Measurements from ENCODE around the gene PTPDC1. TPM values are rescaled to one million over a fixed set of nuclear protein-coding genes. Genes with fewer than 3 reads are reported as not detected.

PTPDC1 gene
- total RNA-seq, 4 donors from 2014 or later: 7.6 to 19.9 (median 12.0) TPM

DNA sequence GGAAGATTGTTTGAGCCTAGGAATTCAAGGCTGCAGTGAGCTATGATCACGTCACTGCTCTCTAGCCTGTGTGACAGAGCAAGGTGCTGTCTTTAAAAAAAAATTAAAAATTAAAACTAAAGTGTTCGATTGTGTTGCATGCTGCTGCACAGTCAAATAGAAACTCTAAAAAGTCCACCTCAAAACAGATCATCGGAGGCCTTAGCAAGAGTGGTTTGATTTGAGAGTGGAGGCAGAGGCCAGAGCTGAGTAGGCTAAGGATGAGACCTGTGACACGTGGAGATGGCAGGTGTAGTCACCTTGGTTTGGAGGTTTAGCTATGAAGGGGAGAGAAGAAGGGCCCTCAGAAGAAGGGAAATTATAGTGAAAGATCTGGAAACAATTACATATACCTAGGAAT, 2.8 kb upstream of the PTPDC1 start:
- DNase-seq (ENCODE audit: low spot score): no peak
- no peak for ATAC-seq (ENCODE audit: low FRiP score)

GRCh38 chr9:94081864-94082463, 2.3 kb upstream of the PTPDC1 start:
- TF ChIP-seq, protein P1, sequence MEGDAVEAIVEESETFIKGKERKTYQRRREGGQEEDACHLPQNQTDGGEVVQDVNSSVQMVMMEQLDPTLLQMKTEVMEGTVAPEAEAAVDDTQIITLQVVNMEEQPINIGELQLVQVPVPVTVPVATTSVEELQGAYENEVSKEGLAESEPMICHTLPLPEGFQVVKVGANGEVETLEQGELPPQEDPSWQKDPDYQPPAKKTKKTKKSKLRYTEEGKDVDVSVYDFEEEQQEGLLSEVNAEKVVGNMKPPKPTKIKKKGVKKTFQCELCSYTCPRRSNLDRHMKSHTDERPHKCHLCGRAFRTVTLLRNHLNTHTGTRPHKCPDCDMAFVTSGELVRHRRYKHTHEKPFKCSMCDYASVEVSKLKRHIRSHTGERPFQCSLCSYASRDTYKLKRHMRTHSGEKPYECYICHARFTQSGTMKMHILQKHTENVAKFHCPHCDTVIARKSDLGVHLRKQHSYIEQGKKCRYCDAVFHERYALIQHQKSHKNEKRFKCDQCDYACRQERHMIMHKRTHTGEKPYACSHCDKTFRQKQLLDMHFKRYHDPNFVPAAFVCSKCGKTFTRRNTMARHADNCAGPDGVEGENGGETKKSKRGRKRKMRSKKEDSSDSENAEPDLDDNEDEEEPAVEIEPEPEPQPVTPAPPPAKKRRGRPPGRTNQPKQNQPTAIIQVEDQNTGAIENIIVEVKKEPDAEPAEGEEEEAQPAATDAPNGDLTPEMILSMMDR (IDR thresholded peaks at IDR 0.05): no peak
- DNase-seq (ENCODE audit: low spot score) (no peak), ATAC-seq (ENCODE audit: low FRiP score) (no peak)

More for the DNA sequence above, 2.8 kb upstream of the PTPDC1 start:
- TF ChIP-seq, protein P1 (IDR thresholded peaks at IDR 0.05): no peak

GRCh38 chr9:94082553-94082952, 1.7 kb upstream of the PTPDC1 start:
- no peak for DNase-seq (ENCODE audit: low spot score)
- TF ChIP-seq, protein P1 (IDR thresholded peaks at IDR 0.05): no peak
- ATAC-seq (ENCODE audit: low FRiP score): no peak

DNA sequence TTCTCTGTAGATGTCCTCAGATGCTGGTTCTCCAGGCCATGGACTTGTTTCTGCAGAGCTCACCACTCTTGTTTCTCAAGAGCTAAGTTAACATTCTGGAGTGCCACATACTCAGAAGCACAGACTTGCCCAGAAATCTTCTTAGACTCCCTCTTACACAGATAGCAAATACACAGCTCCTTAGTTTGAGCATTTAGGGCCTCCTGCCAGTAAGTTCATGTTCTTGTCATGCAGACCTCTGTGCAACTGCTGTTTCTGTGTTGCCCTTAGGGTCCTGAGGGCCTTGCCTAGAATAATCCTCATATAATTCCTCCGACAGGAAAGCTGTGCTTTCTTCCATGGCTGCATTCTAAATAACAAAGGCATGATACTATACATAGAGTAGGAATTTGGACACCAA, 1.3 kb upstream of the PTPDC1 start:
- ATAC-seq (ENCODE audit: low FRiP score) (no peak), DNase-seq (ENCODE audit: low spot score) (no peak)
- TF ChIP-seq, protein P1 (IDR thresholded peaks at IDR 0.05): no peak

GRCh38 chr9:94083384-94083783, 880 bp upstream of the PTPDC1 start:
- DNase-seq (ENCODE audit: low spot score) (no peak), ATAC-seq (ENCODE audit: low FRiP score) (peak; percentile 72)
- TF ChIP-seq, protein P1 (IDR thresholded peaks at IDR 0.05): no peak

GRCh38 chr9:94085062-94085639, 887 bp downstream of the PTPDC1 start:
- ATAC-seq (ENCODE audit: low FRiP score) (no peak), DNase-seq (ENCODE audit: low spot score) (no peak)
- TF ChIP-seq, protein P1 (IDR thresholded peaks at IDR 0.05): no peak

Measured in omental fat pad (tissue), 4 donors.